Urothelium cell line (cell line): Measurements from ENCODE around the gene AGXT.

Experiments used
- DNase-seq: peaks from one replicate; pipeline ENCODE4 v3.0.0; 2011; ENCODE audit warnings: low spot score, mixed read lengths
- FAIRE-seq: peaks from 2 replicates; lab custom pipeline; 2011; peaks lifted over from hg19 to GRCh38; lab: Jason Lieb, UNC

AGXT gene

GRCh38 chr2:240912878-240913809 lies 44.5 kb downstream of the AGXT start:
- DNase-seq: no peak
- FAIRE-seq: no peak

GRCh38 chr2:240913810-240914644 lies 45.4 kb downstream of the AGXT start:
- DNase-seq (peak; percentile 70), FAIRE-seq (no peak)

GRCh38 chr2:240914645-240915525 lies 46.3 kb downstream of the AGXT start:
- FAIRE-seq: no peak
- DNase-seq: no peak

- DNase-seq (no peak), FAIRE-seq (no peak)
Measured at GRCh38 chr2:240915526-240916341, 47.1 kb downstream of the AGXT start.

GRCh38 chr2:240916571-240917008 lies 48.0 kb downstream of the AGXT start:
- DNase-seq: no peak
- no peak for FAIRE-seq

- no peak for FAIRE-seq
- DNase-seq: no peak
Measured at GRCh38 chr2:240917009-240917683, 48.5 kb downstream of the AGXT start.

GRCh38 chr2:240917684-240918257 lies 49.1 kb downstream of the AGXT start:
- FAIRE-seq: no peak

GRCh38 chr2:240918258-240919091 lies 49.9 kb downstream of the AGXT start:
- DNase-seq (no peak), FAIRE-seq (no peak)

More at GRCh38 chr2:240917684-240918257, 49.1 kb downstream of the AGXT start:
- DNase-seq: no peak

- FAIRE-seq (no peak), DNase-seq (no peak)
Measured at GRCh38 chr2:240919161-240919781, 50.6 kb downstream of the AGXT start.

GRCh38 chr2:240919786-240920782 lies 51.5 kb downstream of the AGXT start:
- FAIRE-seq (no peak), DNase-seq (no peak)

- FAIRE-seq: no peak
Measured at GRCh38 chr2:240920783-240921231, 52.2 kb downstream of the AGXT start.

GRCh38 chr2:240921311-240921994 lies 52.8 kb downstream of the AGXT start:
- DNase-seq (peak; percentile 88), FAIRE-seq (peak; percentile 77)

More at GRCh38 chr2:240920783-240921231, 52.2 kb downstream of the AGXT start:
- no peak for DNase-seq

GRCh38 chr2:240921995-240922244 lies 53.3 kb downstream of the AGXT start:
- no peak for FAIRE-seq

GRCh38 chr2:240922245-240922981 lies 53.8 kb downstream of the AGXT start:
- FAIRE-seq: no peak
- no peak for DNase-seq

More at GRCh38 chr2:240921995-240922244, 53.3 kb downstream of the AGXT start:
- DNase-seq: no peak

- DNase-seq (no peak), FAIRE-seq (no peak)
Measured at GRCh38 chr2:240922982-240923537, 54.4 kb downstream of the AGXT start.
